ENCODE measurements around the gene ARHGAP25.

ARHGAP25 gene

GRCh38 chr2:68837164-68837860 is 102.7 kb downstream of the ARHGAP25 start:
- DNase-seq = peak; percentile 71

GRCh38 chr2:68837861-68838341 is 103.3 kb downstream of the ARHGAP25 start:
- no peak for DNase-seq

GRCh38 chr2:68838641-68839040 is 104.0 kb downstream of the ARHGAP25 start:
- DNase-seq = no peak

DNA sequence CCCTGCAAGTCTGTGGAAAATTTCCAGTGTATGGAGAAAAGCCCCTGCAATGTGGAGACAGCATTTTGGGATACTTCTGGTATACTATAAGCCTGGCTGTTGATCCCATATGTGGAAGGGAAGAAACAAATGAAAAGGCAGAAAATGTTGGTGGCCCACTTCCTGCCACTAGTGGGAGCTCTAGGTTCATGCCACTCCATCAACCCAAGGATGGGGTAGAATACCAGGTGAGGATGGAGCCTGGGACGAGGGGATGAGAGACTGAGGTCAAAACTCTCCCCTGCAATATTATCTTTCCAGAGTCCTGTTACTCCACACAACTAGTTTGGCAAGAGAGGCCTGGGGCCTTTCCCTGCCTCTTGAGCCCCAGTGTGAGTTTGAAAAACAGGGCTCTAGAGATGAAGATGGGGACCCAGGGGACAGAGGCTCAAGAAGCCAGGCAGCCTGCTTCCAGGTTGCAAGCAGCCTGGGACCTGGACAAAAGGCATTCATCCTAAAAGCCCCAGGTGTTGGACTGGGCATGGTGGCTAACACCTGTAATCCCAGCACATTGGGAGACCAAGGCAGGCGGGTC is 104.7 kb downstream of the ARHGAP25 start:
- DNase-seq = no peak

- no peak for DNase-seq
Measured at GRCh38 chr2:68845043-68845442, 110.4 kb downstream of the ARHGAP25 start.

DNA sequence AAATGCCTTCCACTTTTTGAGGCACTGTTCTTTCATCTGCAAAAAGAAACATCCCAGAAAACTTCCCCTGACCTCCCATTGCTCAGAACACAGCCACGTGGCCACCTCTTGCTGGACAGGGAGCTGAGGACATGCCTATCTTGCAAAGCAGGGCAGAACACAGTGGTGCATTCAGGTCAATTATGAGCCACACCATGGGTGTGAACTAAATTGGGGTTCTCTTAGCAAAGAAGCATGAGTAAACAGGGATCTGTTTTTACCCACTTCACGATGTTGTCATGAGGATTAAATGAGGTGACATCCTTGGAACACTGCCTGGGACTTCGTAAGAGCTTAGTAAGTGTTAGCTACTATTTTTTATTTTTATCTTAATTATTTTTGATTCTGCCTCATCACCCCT is 111.5 kb downstream of the ARHGAP25 start:
- DNase-seq = no peak

- DNase-seq = no peak
Measured at GRCh38 chr2:68847751-68848150, 113.1 kb downstream of the ARHGAP25 start.

DNA sequence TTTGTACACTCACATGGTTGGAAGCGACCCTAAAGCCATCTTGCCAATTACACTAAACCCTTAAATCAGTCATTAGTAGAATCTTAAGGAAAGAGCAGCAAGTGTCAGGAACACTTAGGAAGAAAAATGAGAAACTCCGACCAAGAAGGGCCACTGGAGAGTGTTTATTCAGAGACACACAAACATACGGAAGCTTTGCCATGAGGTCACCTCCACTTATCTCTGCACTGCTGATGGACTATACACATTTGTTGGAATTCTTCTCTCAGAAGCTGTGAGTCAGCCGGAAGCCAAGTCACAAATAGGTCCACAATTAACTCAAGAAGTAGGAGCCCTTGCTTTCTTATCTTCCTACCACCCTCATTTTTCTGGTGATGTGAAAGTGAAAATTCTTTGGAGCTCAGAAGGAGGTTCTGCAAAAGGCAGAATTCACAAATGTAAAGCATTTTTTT is 115.0 kb downstream of the ARHGAP25 start:
- DNase-seq = no peak

DNA sequence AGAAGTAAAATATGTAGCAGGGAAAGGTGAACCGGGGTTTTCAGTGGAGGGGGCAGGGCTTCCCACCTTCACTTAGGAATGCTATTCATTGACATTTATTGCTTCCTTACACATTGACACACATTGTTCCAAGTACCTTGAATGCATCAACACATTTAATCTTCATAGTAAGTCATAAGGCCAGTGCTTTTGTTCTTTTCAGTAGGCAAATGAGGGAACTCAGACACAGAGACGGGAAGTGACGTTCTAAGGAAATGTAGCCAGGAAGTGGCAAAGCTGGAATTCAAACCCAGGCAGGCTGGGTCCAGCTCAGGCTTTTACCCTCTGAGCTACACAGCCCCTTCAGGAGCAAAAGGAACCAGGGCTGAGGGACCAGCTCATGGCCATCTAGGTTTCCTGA is 115.9 kb downstream of the ARHGAP25 start:
- DNase-seq = no peak

DNA sequence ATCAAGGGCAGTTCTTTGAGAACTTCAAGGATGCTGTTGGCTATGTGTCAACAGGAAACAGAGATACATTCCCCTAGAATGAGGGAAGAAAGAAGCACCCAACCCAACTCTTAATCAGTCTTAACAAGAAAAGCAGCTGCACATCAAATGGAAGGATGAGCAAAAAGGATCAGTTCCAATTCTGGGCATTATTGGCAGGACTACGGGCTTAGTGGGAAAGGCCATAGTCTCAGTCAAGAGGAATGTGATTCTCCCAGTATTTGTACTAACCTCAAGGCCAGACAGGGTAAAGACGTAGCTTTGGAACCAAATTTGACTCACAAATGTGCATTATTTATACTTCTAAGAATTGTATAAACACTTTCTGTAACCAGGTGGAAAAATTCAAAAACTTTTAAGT is 118.4 kb downstream of the ARHGAP25 start:
- DNase-seq = no peak

GRCh38 chr2:68853915-68854314 is 119.3 kb downstream of the ARHGAP25 start:
- no peak for DNase-seq

GRCh38 chr2:68854476-68854875 is 119.9 kb downstream of the ARHGAP25 start:
- DNase-seq = no peak

- no peak for DNase-seq
Measured at GRCh38 chr2:68855550-68855949, 120.9 kb downstream of the ARHGAP25 start.

DNA sequence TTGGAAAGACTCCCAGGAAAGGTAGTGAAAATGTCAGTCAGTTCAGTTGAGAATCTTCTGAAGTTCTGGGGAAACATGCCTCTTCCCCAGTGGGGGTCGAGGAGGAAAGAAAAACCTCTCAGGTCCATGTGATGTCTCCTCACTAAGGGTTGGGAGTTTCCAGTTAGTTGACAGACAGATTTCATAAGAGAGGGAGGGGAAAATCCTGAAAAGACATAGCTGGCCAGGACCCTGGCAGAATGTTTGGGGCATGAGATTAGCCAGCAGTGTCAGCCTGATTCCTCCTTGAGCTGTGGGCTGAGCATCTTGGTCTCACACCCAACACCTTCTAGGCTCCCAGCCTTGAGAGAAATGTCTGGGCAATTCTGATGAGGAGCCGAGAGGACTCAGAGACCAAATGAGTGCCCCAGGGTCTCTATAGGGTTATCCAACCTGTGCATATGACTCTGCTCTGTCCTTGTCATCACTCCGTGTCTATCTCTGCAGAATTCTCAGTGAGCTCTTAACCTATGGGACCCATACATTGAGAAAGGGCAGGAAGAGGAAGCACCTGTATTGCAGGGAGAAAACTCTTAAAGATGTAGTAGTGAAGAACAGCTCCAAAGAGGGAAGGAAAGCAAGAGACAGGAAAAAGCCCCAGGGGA is 122.7 kb downstream of the ARHGAP25 start:
- DNase-seq = no peak

- no peak for DNase-seq
Measured at GRCh38 chr2:68857855-68858456, 123.3 kb downstream of the ARHGAP25 start.

GRCh38 chr2:68860111-68860510 is 125.5 kb downstream of the ARHGAP25 start:
- no peak for DNase-seq

GRCh38 chr2:68861330-68861729 is 126.7 kb downstream of the ARHGAP25 start:
- DNase-seq = no peak

GRCh38 chr2:68862889-68863288 is 128.3 kb downstream of the ARHGAP25 start:
- no peak for DNase-seq

DNA sequence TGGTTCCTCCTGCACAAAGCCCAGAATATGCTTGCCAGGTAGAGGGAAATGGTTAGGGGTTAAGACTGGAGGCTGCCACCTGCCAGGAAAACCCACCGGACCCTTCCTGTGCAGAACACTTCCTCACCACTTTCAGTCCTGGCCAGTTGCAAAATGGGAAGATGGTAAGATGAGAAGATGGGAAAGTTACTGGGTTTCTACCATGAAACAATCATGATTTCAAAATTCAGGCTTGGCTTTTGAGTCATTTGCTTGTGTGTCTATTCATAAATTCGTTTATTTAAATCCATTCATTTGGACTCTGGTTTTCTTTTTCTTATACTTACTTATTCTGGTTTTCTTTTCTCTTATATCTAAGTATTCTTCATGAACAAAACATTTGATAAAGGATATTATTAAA is 129.4 kb downstream of the ARHGAP25 start:
- DNase-seq = no peak

- no peak for DNase-seq
Measured at GRCh38 chr2:68865108-68865507, 130.5 kb downstream of the ARHGAP25 start.

GRCh38 chr2:68870215-68870614 is 135.6 kb downstream of the ARHGAP25 start:
- DNase-seq = no peak

GRCh38 chr2:68871159-68871764 is 136.7 kb downstream of the ARHGAP25 start, which contains the start of gene BMP10:
TSS of gene BMP10 (minus strand) at chr2:68871397. CDS start at chr2:68871358, 39 bp downstream.
- DNase-seq = no peak
